Aorta (tissue), 5 donors: Measurements from ENCODE around the gene FOXK1. TPM values are rescaled to one million over a fixed set of nuclear protein-coding genes. Genes with fewer than 3 reads are reported as not detected.
A peak's percentile ranks its signal among the peaks of the same experiment; 100 is the strongest.
"Not testable (repeated sequence)": the region's sequence is repeated elsewhere in the genome, so short reads cannot be mapped to it uniquely, and the experiment has no call there.

Experiments used
- ATAC-seq: fragments of 200-7000 bp; cut with Tn5 transposase; one replicate; pipeline ENCODE4 v1.9.1; 2022; ENCODE audit warnings: moderate library complexity; ENCODE audit not compliant: low FRiP score
- DNase-seq, 2 donors: peaks; one replicate each; pipeline ENCODE4 v3.0.0-alpha.2; 2020
- H3K27ac ChIP-seq, 2 donors: one replicate each; pipeline ENCODE4 v1.5.1; 2013; ENCODE audit warnings: low read length in 2 of 2, mild to moderate bottlenecking in 2 of 2, moderate library complexity in 2 of 2, control low read depth in 1 of 2, inconsistent platforms in 1 of 2, low read depth in 1 of 2
- H3K27me3 ChIP-seq, 2 donors: one replicate each; pipeline ENCODE4 v1.6.1; 2013; ENCODE audit warnings: control low read depth in 1 of 2, low read length in 1 of 2, mild to moderate bottlenecking in 1 of 2, moderate library complexity in 1 of 2; ENCODE audit not compliant: insufficient read depth in 2 of 2, control insufficient read depth in 1 of 2
- H3K36me3 ChIP-seq, 2 donors: one replicate each; pipeline ENCODE4 v1.6.1; 2013; ENCODE audit warnings: control low read depth in 1 of 2, low read length in 1 of 2, mild to moderate bottlenecking in 1 of 2; ENCODE audit not compliant: insufficient read depth in 2 of 2, control insufficient read depth in 1 of 2
- H3K4me1 ChIP-seq, 2 donors: one replicate each; pipeline ENCODE4 v1.6.1; 2013; ENCODE audit warnings: low read length in 2 of 2, control low read depth in 1 of 2, mild to moderate bottlenecking in 1 of 2, moderate library complexity in 1 of 2; ENCODE audit not compliant: insufficient read depth in 2 of 2, control insufficient read depth in 1 of 2
- H3K4me3 ChIP-seq, 2 donors: one replicate each; pipeline ENCODE4 v1.5.1; 2013; ENCODE audit warnings: low read length in 2 of 2, control low read depth in 1 of 2, mild to moderate bottlenecking in 1 of 2
- H3K9me3 ChIP-seq: one replicate; pipeline ENCODE4 v1.6.1; 2013; ENCODE audit warnings: mild to moderate bottlenecking, low read length; ENCODE audit not compliant: control insufficient read depth
- WGBS, 2 donors: extraction: QIAGEN DNeasy Blood & Tissue Kit; methylation state at CpG; one replicate each; pipeline ENCODE4 v1.1.7; 2013; 5-methylcytosine and 5-hydroxymethylcytosine counted together
- intact Hi-C, 2 donors: fragments of 100-400 bp; cut with DNase I; formaldehyde crosslinking; loops; one replicate each; pipeline versions ENCODE4 v1.14.2 to v1.15.0; 2022
- polyA plus RNA-seq, 2 donors: library from polyadenylated mRNA; stranded (reverse); fragments of 200-250 nt; gene quantifications; one replicate each; pipeline ENCODE4 v1.2.3, GENCODE V29; 2013
- total RNA-seq, 2 donors: library from RNA; stranded (reverse); fragmentation: NEBNext Ultra II Directional; extraction: Animal tissue kit (Norgen Biotek cat#: 25700); gene quantifications; one replicate each; pipeline ENCODE4 v1.2.1, GENCODE V29; 2021
- donor health status: healthy with polysubstance abuse.
- donor health status: Bipolar disorder and iron deficiency.
- donor health status: DM: no; HTN: no; CAD: no.
- donor health status: DM: no; HTN: no; CAD: no.
- donor health status: DM: yes; HTN: yes; CAD: no.

Gene FOXK1
- total and polyA plus RNA-seq, 4 donors: 5.1 to 47.5 (median 25.1) TPM

GRCh38 chr7:4800926-4801838, 119.1 kb downstream of the FOXK1 start:
- DNase-seq (no peak), ATAC-seq (no peak)
- 90 to 91% methylated on average over 27 of the region's 27 CpGs for WGBS, 2 donors
- Histone ChIP-seq H3K36me3 (no peaks in the 10 kb centered on the region), H3K27ac (no peak overlapping the region), H3K4me3 (no peak overlapping the region), H3K4me1 (no peaks in the 10 kb centered on the region), H3K9me3 (no peaks in the 10 kb centered on the region), H3K27me3 (no peaks in the 10 kb centered on the region)
- intact Hi-C loops: no loop called here

- Histone ChIP-seq H3K27ac (no peak overlapping the region), H3K27me3 (no peaks in the 10 kb centered on the region), H3K4me1 (no peaks in the 10 kb centered on the region), H3K4me3 (no peak overlapping the region), H3K36me3 (no peaks in the 10 kb centered on the region), H3K9me3 (no peaks in the 10 kb centered on the region)
- no peak for DNase-seq
- intact Hi-C loops: no loop called here
- no peak for ATAC-seq
- WGBS, 2 donors: 85 to 91% methylated on average over 15 to 18 of the region's 18 CpGs
Observed at GRCh38 chr7:4801839-4802231, 119.7 kb downstream of the FOXK1 start.

- H3K27me3 ChIP-seq, H3K36me3 ChIP-seq, H3K9me3 ChIP-seq, H3K4me1 ChIP-seq, DNase-seq, H3K4me3 ChIP-seq, H3K27ac ChIP-seq, ATAC-seq, intact Hi-C loops: not testable (repeated sequence)
- WGBS, 2 donors: 86% methylated on average over 19 to 23 of the region's 23 CpGs
Observed at GRCh38 chr7:4802577-4802976, 120.5 kb downstream of the FOXK1 start.

- H3K4me3 ChIP-seq: no peak overlapping the region
- ATAC-seq: no peak
- no peak for DNase-seq
- no peaks in the 10 kb centered on the region for H3K27me3 ChIP-seq
- H3K9me3 ChIP-seq: no peaks in the 10 kb centered on the region
- H3K27ac ChIP-seq: no peak overlapping the region
- WGBS, 2 donors: 85 to 88% methylated on average over 41 of the region's 41 CpGs
- intact Hi-C loops: no loop called here
- H3K4me1 ChIP-seq: no peaks in the 10 kb centered on the region
- H3K36me3 ChIP-seq: no peaks in the 10 kb centered on the region
Observed at GRCh38 chr7:4803397-4804241, 121.5 kb downstream of the FOXK1 start.

- Histone ChIP-seq H3K9me3 (no peaks in the 10 kb centered on the region), H3K36me3 (no peaks in the 10 kb centered on the region), H3K4me1 (no peaks in the 10 kb centered on the region), H3K4me3 (no peak overlapping the region), H3K27ac (no peak overlapping the region), H3K27me3 (no peaks in the 10 kb centered on the region)
- WGBS, 2 donors: 89 to 91% methylated on average over 29 of the region's 29 CpGs
- intact Hi-C loops: no loop called here
- DNase-seq: no peak
- no peak for ATAC-seq
Observed at GRCh38 chr7:4805110-4805983, 123.3 kb downstream of the FOXK1 start.

- no peak for DNase-seq
- H3K9me3 ChIP-seq: no peaks in the 10 kb centered on the region
- intact Hi-C loops: no loop called here
- H3K4me3 ChIP-seq: no peak overlapping the region
- H3K36me3 ChIP-seq: no peaks in the 10 kb centered on the region
- ATAC-seq: no peak
- H3K27me3 ChIP-seq: no peaks in the 10 kb centered on the region
- 90% methylated on average over 8 of the region's 8 CpGs for WGBS, 2 donors
- H3K4me1 ChIP-seq: no peaks in the 10 kb centered on the region
- H3K27ac ChIP-seq: no peak overlapping the region
Observed at GRCh38 chr7:4805984-4806300, 123.8 kb downstream of the FOXK1 start.

- intact Hi-C loops: no loop called here
- H3K4me1 ChIP-seq: no peaks in the 10 kb centered on the region
- peak in 1 of 2 donors; percentile 42 for DNase-seq
- H3K36me3 ChIP-seq: no peaks in the 10 kb centered on the region
- no peak for ATAC-seq
- H3K4me3 ChIP-seq: no peak overlapping the region
- H3K27ac ChIP-seq: no peak overlapping the region
- 73 to 76% methylated on average over 17 of the region's 17 CpGs for WGBS, 2 donors
- H3K27me3 ChIP-seq: no peaks in the 10 kb centered on the region
- H3K9me3 ChIP-seq: no peaks in the 10 kb centered on the region
Observed at GRCh38 chr7:4806983-4807597, 125.0 kb downstream of the FOXK1 start.

GRCh38 chr7:4807598-4808016, 125.5 kb downstream of the FOXK1 start:
- intact Hi-C loops: no loop called here
- no peak overlapping the region for H3K27ac ChIP-seq
- H3K9me3 ChIP-seq: no peaks in the 10 kb centered on the region
- 31 to 32% methylated on average over 5 of the region's 5 CpGs for WGBS, 2 donors
- H3K36me3 ChIP-seq: no peaks in the 10 kb centered on the region
- no peaks in the 10 kb centered on the region for H3K27me3 ChIP-seq
- DNase-seq (no peak), ATAC-seq (peak; percentile 9)
- H3K4me1 ChIP-seq: no peaks in the 10 kb centered on the region
- no peak overlapping the region for H3K4me3 ChIP-seq
